HG03039 (cell line): Measurements from ENCODE around the gene ASB12.
"Not testable (repeated sequence)": the region's sequence is repeated elsewhere in the genome, so short reads cannot be mapped to it uniquely, and the experiment has no call there.

Source experiments
- ATAC-seq: cut with Tn5 transposase; IDR thresholded peaks from one replicate; pipeline ENCODE4 v1.9.1; 2021; ENCODE audit warnings: mild to moderate bottlenecking, moderate library complexity; ENCODE audit not compliant: unreplicated experiment

ASB12 gene, protein sequence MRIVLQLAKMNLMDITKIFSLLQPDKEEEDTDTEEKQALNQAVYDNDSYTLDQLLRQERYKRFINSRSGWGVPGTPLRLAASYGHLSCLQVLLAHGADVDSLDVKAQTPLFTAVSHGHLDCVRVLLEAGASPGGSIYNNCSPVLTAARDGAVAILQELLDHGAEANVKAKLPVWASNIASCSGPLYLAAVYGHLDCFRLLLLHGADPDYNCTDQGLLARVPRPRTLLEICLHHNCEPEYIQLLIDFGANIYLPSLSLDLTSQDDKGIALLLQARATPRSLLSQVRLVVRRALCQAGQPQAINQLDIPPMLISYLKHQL

DNA sequence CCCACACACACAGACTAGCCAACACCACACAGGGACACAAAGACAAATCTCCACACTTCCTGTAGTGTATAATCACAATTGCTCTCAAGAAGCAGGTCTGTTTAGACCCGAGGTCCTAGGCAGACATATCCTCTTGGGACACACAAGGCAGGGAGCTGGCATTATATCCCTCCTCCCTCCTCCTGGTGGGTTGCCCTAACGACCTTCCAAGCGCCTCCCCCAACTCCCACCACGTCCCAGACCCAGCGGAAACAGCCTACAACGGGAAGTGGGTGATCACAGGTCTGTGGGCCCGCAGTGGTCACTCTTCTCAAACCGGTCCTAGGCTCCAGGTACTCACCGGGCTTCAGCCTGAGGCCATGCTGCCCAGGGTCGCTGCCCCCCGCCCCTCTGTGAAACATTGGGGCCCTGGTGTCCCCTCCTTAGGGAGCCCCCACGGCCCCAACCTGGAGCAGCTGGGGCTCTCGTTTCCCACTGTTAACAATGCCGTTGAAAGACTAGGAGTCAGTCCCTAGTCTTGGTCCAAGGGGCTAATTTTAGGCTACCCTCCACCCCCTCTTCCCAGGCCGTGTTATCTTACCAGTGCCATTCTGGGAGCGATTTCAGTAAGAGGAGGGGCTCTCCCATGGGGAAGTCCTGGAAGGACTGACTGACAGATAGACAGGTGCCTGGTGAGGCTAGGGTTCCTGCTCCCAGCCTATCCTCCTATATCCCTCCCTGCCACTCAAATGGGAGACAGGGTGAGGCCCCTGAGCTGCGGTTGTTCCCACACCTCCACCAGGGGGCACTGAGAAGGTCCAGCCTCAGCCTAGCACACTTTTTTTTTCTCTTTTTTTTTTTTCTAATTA is at the start of gene ASB12:
Gene ASB12 (minus strand): TSS at position 485 of the 848 bp plus-strand sequence. CDS start 4,957 bp downstream, outside the sequence.
- ATAC-seq = no peak

DNA sequence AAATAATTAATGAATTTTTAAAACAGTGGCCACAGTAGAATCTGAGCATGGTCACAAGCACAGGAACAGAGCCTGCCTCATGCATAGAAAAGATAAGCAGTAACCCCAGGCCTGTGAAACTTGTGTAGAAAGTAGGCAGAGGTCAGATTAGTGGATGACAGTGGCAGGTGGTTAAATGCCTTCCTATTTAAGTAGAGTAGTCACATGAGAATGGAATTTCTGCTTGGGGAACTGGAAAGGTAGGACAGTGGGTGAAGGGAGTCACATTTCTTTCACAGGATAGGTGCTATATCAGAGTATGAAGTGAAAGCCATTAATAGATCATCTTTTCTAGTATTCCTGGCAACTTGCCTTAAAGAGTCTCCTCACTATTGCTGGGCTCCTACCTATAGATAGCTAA is 34.9 kb upstream of the ASB12 start:
- no peak for ATAC-seq

DNA sequence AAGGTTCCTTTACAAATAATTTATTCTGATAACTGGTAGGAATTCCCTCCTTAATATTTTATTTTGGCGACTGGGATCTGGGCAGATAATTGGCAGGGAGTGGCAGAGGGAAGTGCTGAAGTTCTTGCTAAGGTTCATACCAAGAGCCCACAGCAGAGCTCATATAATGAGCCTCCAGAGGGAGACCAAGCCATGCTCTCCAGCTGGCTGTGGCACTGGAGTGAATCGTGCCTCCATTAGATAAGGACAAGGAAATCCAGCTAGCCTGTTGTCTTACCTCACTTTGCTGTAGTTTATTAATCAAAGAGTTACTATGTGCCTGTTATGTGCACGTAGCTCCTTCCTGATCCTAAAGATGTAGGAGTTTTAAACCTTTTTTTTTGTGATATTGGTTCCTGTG is 1.3 kb downstream of the ASB12 start:
- ATAC-seq = no peak

DNA sequence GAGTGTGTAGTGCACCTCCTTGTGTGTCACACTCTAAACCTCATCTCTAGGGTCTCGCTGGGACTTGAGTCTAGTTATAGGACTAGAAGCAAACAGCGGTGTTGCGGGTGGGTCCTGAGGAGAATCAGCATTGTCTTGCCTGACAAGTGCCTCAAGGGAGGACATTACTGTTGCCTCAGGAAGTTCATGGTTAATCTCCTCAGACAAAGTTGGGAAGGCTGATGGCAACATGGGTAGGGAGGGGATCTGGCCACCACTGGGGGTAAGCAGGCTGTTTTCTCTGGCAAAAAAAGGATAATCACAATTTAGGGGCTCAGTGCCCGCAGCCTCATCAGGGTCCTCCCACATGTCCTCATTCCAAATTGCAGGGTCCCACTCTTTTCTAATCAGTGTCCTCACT is 12.4 kb downstream of the ASB12 start:
- ATAC-seq = no peak

DNA sequence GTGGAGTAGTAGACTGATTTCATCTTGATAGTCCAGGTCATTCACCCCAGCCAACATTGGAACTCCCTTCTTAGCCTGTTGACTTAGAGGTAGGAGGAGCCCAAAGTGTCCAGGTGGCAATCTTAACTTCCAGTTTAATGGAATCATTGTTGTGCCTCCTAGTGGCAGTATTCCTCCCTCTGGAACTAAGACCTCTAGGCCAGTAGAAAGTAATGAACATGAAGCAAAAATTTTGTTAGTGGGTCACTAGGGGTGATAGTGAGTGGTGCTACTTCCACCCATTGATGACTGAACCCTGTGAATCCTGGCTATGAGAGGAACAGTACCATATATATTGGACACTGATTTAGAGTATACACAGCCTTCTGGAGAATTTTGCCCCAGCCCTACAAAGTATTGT is 16.4 kb downstream of the ASB12 start:
- not testable (repeated sequence) for ATAC-seq

DNA sequence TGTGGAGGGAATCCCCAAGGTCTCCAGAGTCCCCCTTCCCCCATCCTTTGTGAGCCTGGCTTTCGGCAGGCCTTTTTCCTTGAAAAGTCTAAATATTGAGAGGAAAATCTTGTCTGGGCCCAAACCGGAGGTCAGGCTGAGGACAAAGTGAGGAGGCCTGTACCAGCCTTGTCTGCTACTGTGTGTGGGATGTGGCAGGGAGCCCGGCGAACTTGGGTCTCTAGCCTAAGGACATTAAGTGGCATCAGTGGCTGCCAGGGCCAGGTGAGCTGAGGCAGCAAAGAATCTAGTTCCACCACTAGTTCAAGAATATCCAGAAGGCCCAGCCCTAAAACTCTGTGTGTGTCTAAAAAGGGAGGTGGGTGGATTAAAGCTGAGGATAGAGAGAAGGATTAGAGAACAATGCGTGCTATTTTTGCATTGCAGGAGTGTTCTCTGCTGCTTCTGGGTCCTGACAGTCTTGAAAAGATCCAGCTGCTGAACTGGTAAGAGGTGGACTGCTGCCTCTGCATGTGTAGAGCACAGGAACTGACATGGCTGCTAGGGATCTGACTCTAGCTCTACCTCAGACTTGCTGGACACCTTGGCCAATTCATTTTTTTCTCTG is 23.7 kb downstream of the ASB12 start:
- no peak for ATAC-seq

GRCh38 chrX:64205735-64206501 is 24.5 kb downstream of the ASB12 start:
- ATAC-seq = peak; percentile 93

DNA sequence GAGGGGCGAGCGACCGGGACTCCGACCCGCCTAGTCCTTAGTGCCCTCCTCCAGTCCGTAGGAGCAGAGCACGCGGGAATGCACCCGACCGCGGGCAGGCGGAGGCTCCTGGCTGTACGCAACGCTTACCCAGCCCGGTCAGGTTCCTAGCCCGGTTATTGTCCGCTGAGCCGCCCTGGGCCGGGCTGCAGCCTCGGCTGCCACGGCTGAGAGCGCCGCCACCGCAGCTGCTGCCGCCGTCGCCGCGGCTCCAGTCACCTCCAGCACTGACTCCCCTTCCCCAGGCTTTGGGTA is 25.0 kb downstream of the ASB12 start, which contains the start of gene AMER1:
Gene AMER1 (minus strand): TSS at position 268 of the 294 bp plus-strand sequence. CDS start 12,422 bp downstream, outside the sequence.
- peak; percentile 37 for ATAC-seq

DNA sequence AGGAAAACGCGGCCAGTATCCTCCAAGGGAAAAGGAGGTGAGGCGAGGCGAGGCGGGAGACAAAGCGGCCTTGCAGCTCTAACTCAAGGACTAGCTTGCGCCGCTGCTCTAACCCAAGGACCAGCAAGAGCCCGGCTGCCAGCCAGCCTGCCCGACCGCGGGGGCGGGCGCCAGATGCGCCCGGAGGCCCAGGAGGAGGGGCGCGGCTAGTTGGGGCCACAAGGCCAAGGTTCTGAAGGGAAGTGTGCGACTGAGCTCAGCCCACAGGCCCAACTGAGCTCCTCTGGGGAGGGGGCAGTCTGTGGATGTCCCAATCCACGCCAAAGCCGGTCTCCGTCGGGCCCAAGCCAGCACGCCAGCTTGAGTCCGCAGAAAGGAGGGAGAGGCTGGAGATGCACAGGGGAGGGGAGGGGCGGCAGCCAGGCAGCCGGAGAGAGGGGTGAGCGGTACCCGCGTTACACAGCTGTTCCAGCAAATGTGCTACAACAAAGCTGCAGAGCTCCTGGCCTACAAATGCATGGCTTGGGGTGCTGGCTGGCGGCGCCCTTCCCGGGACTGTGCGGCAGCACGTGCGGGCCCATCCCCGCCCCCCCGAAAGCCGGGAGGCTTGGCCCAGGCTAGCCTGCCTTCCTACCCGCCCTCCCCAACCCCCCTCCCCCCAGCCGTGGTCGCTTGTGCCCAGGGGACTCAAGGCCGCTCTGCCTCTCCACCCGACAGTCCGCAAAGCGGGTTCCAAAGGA is 25.5 kb downstream of the ASB12 start:
- ATAC-seq = no peak

- no peak for ATAC-seq
Measured at GRCh38 chrX:64204252-64204651, 26.2 kb downstream of the ASB12 start.

- ATAC-seq = no peak
Measured at GRCh38 chrX:64202808-64203325, 27.5 kb downstream of the ASB12 start.

GRCh38 chrX:64198036-64198435 is 32.4 kb downstream of the ASB12 start:
- no peak for ATAC-seq

- no peak for ATAC-seq
Measured at GRCh38 chrX:64196606-64197005, 33.8 kb downstream of the ASB12 start.

GRCh38 chrX:64195862-64196261 is 34.5 kb downstream of the ASB12 start:
- no peak for ATAC-seq

- no peak for ATAC-seq
Measured at GRCh38 chrX:64192673-64193072, 37.7 kb downstream of the ASB12 start.

- no peak for ATAC-seq
Measured at GRCh38 chrX:64192040-64192439, 38.4 kb downstream of the ASB12 start.

DNA sequence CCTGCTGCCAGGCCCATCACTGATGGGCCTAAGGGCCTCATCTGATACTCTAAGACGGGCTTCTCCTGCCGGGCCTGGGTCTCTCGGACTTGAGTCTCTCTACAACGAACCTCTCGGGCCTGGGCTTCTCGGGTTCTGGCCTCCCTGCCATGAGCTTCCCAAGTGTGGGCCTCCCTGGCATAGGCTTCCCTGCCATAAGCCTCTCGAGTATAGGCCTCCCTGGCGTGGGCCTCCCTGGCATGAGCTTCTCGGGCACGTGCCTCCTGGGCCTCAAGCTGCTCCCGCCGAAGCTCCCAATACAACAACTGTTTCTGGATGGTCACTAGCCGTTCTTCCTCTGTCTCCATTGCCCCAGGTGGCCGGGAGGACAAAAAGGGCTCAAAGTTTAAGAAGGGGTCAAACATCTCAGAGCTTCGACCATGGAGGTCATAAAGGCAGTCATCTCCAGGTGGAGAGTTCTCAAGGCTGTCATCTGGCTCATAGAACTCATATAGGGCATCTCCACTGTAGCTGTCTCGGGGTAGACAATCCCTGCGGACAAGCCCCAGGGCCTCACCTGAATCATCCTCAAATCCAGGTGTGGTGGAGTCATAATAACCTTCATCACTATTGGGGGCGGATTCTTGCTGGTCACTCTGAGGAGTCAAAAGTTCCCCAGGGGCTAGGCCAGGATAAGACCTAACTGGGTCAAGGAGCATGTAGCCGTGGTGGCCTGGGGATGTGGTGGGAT is 39.0 kb downstream of the ASB12 start:
- ATAC-seq = no peak

- no peak for ATAC-seq
Measured at GRCh38 chrX:64190136-64190740, 40.2 kb downstream of the ASB12 start.

DNA sequence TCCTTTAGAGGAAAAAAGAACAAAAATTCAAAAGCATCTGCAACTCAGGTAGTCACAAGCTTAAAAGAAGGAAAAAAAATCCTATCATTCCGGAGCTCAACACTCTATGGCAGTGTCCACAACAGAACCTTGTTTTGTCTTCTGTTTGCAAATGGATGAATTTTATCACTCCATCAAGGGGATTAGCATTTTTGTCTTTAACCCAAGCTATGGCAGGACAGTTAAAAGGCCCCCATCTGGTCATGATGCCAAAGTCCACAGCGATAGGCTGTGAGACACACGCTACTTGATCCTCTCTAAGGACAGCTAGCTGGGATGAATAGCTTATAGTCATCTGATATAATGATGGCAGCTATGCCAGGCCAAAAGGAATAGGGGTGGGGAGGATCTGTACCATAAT is 41.5 kb downstream of the ASB12 start:
- ATAC-seq = no peak
